Left hindlimb (tissue), 1 donor: Measurements from ENCODE around the gene SNF8.

Source experiments
- DNase-seq: peaks from one replicate; pipeline ENCODE4 v3.0.0-alpha.2; 2018

SNF8 gene

DNA sequence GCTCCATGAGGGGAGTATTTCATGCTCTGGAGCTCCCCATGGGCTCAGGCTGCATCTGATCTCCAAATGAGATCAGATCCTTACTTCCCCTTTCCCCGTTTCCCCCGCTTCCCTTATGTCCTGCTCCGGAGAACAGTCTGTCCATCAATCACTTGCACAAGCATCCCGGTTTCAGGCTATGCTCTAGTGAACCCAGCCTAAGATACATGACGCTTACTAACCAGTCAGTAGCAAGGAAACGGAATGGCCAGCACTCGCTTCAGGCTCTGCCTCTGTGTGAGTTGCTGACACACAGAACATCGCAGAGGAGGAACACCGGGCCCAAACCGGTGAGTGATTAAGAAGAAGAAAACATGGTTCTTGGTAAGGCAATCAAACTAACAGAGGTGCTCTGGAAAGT, 61.5 kb downstream of the SNF8 start:
- no peak for DNase-seq

DNA sequence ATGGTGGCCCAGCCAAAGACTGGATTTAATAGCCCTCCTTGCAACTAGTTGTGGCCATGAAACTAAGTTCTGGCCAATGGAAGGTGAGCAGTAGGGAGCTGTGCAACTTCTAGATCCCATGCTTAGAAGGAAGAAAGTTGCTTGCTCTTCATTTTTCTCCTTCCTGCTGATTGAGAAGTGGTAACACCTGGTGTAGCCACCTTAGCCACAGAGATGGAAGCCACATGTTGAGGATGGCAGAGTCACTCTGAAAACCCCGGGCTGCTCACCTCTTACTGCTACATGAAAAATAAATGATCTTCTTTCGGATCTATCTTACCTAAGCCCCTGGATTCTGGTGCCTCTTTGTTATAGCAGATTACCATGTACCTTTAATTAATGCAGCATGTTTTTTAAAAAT, 62.4 kb downstream of the SNF8 start:
- no peak for DNase-seq
